ENCODE results near the gene SAP130. TPM values are rescaled to one million over a fixed set of nuclear protein-coding genes. Genes with fewer than 3 reads are reported as not detected.

The SAP130 gene
- total RNA-seq, 1 donor from 2014 or later, result 20.1 TPM

DNA sequence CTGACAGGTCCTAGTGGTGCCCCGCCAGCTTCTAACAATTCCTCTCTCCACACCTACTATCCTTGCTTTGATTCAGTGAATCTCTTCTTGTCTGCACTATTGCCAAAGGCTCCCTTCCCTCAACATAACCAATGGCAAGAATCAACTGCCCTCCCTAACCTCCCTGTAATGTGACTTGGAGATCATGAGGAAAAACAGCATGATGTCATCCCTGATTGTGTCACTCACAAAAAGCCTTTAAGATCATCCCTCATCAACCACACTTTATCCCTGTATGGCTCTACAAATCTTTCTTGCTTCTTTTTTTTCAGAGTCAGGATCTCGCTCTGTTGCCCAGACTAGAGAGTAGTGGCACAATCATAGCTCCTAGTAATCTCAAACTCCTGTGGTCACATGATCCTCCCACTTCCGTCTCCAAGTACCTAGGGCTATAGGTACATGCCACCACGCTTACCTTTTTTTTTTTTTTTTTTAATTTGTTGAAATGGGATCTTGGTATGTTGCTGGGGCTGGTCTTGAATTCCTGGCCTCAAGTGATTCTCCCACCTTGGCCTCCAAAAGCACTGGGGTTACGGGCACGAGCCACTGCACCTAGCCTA lies 19.7 kb downstream of the SAP130 start:
- TF ChIP-seq, protein P1, sequence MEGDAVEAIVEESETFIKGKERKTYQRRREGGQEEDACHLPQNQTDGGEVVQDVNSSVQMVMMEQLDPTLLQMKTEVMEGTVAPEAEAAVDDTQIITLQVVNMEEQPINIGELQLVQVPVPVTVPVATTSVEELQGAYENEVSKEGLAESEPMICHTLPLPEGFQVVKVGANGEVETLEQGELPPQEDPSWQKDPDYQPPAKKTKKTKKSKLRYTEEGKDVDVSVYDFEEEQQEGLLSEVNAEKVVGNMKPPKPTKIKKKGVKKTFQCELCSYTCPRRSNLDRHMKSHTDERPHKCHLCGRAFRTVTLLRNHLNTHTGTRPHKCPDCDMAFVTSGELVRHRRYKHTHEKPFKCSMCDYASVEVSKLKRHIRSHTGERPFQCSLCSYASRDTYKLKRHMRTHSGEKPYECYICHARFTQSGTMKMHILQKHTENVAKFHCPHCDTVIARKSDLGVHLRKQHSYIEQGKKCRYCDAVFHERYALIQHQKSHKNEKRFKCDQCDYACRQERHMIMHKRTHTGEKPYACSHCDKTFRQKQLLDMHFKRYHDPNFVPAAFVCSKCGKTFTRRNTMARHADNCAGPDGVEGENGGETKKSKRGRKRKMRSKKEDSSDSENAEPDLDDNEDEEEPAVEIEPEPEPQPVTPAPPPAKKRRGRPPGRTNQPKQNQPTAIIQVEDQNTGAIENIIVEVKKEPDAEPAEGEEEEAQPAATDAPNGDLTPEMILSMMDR (IDR thresholded peaks at IDR 0.05), result no peak
- Histone ChIP-seq H3K9me3 (no peaks in the 10 kb centered on the region), H3K27me3 (ENCODE audit: low read depth) (no peaks in the 10 kb centered on the region), H3K4me3 (no peak overlapping the region), H3K4me1 (no peaks in the 10 kb centered on the region), H3K36me3 (peaks cover 98% of the 10 kb centered on the region), H3K27ac (no peak overlapping the region)
- intact Hi-C loops (cut with DNase I), result no loop called here
- ATAC-seq (no peak), DNase-seq (no peak)

DNA sequence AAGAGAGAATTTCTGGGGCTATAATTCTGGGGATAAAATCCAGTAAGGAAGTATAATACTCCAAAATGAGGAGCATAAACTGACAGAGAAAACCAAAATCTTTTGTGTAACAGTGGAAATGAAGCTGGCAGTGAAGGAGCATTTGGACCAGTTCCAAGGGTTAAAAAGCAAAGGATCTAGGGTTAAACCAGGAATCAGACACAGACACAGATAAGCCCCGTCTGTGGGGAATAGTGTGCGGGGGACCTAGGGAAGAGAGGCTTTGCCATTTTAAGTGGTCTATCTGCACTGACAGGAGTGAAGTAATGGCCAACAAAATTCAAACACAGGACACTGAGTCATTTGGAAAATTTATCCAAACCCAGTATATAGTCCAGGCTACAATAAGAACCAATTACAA lies 23.4 kb downstream of the SAP130 start:
- TF ChIP-seq, protein P1 (IDR thresholded peaks at IDR 0.05), result no peak
- intact Hi-C loops (cut with DNase I), result no loop called here
- Histone ChIP-seq H3K36me3 (peaks cover 98% of the 10 kb centered on the region), H3K4me1 (no peaks in the 10 kb centered on the region), H3K9me3 (no peaks in the 10 kb centered on the region), H3K27me3 (ENCODE audit: low read depth) (no peaks in the 10 kb centered on the region), H3K27ac (no peak overlapping the region), H3K4me3 (no peak overlapping the region)
- no peak for ATAC-seq
- DNase-seq, result no peak

DNA sequence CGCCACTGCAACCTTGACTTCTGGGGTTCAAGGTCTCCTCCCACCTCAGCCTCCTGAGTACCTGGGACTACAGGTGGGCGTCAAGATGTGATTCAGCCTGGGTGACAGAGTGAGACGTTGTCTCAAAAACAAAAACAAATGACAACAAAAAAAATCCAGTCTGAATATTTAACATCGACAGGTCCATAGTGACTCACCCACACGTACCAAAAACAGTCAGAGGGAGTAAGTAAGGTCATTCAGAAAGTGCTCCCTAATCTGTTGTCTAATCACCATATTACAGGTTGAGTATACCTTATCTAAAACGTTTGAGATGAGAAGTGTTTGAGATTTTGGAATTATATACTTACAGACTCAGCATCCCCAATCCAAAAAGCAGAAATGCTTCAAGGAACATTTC lies 24.4 kb downstream of the SAP130 start:
- H3K9me3 ChIP-seq, result no peaks in the 10 kb centered on the region
- intact Hi-C loops (cut with DNase I), result no loop called here
- H3K27me3 ChIP-seq (ENCODE audit: low read depth), result no peaks in the 10 kb centered on the region
- peaks cover 98% of the 10 kb centered on the region for H3K36me3 ChIP-seq
- DNase-seq, result no peak
- H3K4me3 ChIP-seq, result no peak overlapping the region
- TF ChIP-seq, protein P1 (IDR thresholded peaks at IDR 0.05), result no peak
- no peaks in the 10 kb centered on the region for H3K4me1 ChIP-seq
- H3K27ac ChIP-seq, result no peak overlapping the region
- no peak for ATAC-seq

DNA sequence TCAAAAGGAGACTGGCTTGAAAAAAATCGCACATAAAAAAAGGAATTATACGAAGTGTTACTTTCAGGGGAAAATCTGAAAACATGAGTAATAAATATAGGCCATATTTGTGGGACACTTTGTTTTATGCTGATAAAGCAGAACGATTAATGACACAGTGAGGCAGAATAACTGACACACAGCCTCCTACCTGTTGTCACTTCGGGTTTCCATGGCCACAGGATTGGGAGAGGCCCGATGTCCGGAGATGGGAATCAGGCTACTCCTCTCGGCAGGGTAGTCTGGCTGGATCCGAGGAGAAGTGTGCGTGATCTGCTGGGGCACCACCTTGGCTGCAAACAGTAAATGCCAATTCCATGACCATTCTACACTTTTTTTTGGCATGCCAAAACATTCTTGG lies 31.7 kb downstream of the SAP130 start:
- H3K36me3 ChIP-seq, result peaks cover 95% of the 10 kb centered on the region
- intact Hi-C loops (cut with DNase I), result no loop called here
- no peaks in the 10 kb centered on the region for H3K4me1 ChIP-seq
- H3K27ac ChIP-seq, result no peak overlapping the region
- ATAC-seq (no peak), DNase-seq (no peak)
- H3K9me3 ChIP-seq, result no peaks in the 10 kb centered on the region
- H3K4me3 ChIP-seq, result no peak overlapping the region
- TF ChIP-seq, protein P1 (IDR thresholded peaks at IDR 0.05), result no peak
- H3K27me3 ChIP-seq (ENCODE audit: low read depth), result no peaks in the 10 kb centered on the region

DNA sequence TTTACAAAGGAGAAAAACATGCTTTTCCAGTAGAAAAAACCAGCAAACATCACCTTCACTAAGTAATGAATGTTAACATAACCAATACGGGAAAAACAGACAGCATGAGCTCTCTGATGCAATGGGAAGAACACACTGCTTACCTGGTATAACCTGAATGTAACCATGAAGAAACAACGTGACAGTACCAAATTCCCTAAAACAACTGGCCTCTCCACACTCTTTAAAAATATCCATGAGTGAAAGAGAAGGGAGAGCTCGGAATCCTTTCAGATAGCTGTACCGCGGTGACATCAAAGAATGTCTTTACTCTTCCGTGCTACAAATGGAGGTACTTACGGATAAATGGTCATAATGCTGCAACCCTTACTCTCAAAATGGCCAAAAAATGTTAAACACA lies 32.1 kb downstream of the SAP130 start:
- intact Hi-C loops (cut with DNase I), result no loop called here

More for the DNA sequence above, 32.1 kb downstream of the SAP130 start:
- no peak overlapping the region for H3K27ac ChIP-seq
- H3K4me1 ChIP-seq, result no peaks in the 10 kb centered on the region
- H3K36me3 ChIP-seq, result peaks cover 93% of the 10 kb centered on the region
- H3K9me3 ChIP-seq, result no peaks in the 10 kb centered on the region
- no peaks in the 10 kb centered on the region for H3K27me3 ChIP-seq (ENCODE audit: low read depth)
- no peak for DNase-seq
- no peak for ATAC-seq
- TF ChIP-seq, protein P1 (IDR thresholded peaks at IDR 0.05), result no peak
- H3K4me3 ChIP-seq, result no peak overlapping the region

All from lower lobe of right lung (tissue), 2 donors.